PFSK-1 (cell line): ENCODE results near the gene RFFL.

ENCODE experiments used
- FOXP2 ChIP-seq: optimal IDR thresholded peaks from 2 replicates; pipeline ENCODE3; 2011; ENCODE audit warnings: borderline replicate concordance, control low read depth, inconsistent platforms; ENCODE audit not compliant: insufficient read depth; ENCODE audit errors: extremely low read length, extremely low read depth
- POLR2AphosphoS5 ChIP-seq: IDR thresholded peaks from 2 replicates; pipeline ENCODE4 v1.6.1; 2012; ENCODE audit warnings: low read depth, mild to moderate bottlenecking, control low read depth, low read length, moderate library complexity
- SIN3A ChIP-seq: IDR thresholded peaks from 2 replicates; pipeline ENCODE4 v1.6.1; 2012; ENCODE audit warnings: mild to moderate bottlenecking, low read length, moderate library complexity, borderline replicate concordance; ENCODE audit not compliant: insufficient read depth
- TAF1 ChIP-seq: IDR thresholded peaks from 2 replicates; pipeline ENCODE4 v1.6.1; 2012; ENCODE audit warnings: low read length, control low read depth, borderline replicate concordance; ENCODE audit not compliant: insufficient read depth
- TF ChIP-seq, protein P1 (sequence below), 2 experiments: IDR thresholded peaks; 2 replicates each; pipeline versions ENCODE4 v1.6.1 to v1.8.0; 2011 to 2012; ENCODE audit warnings: low read depth in 2 of 2, low read length in 2 of 2, control low read depth in 1 of 2, inconsistent platforms in 1 of 2, mild to moderate bottlenecking in 1 of 2, moderate library complexity in 1 of 2; ENCODE audit not compliant: insufficient read depth in 1 of 2

RFFL gene

GRCh38 chr17:35086164-35086563, 22.7 kb upstream of the RFFL start:
- TF ChIP-seq TAF1, result no peak
- TF ChIP-seq, protein P1, sequence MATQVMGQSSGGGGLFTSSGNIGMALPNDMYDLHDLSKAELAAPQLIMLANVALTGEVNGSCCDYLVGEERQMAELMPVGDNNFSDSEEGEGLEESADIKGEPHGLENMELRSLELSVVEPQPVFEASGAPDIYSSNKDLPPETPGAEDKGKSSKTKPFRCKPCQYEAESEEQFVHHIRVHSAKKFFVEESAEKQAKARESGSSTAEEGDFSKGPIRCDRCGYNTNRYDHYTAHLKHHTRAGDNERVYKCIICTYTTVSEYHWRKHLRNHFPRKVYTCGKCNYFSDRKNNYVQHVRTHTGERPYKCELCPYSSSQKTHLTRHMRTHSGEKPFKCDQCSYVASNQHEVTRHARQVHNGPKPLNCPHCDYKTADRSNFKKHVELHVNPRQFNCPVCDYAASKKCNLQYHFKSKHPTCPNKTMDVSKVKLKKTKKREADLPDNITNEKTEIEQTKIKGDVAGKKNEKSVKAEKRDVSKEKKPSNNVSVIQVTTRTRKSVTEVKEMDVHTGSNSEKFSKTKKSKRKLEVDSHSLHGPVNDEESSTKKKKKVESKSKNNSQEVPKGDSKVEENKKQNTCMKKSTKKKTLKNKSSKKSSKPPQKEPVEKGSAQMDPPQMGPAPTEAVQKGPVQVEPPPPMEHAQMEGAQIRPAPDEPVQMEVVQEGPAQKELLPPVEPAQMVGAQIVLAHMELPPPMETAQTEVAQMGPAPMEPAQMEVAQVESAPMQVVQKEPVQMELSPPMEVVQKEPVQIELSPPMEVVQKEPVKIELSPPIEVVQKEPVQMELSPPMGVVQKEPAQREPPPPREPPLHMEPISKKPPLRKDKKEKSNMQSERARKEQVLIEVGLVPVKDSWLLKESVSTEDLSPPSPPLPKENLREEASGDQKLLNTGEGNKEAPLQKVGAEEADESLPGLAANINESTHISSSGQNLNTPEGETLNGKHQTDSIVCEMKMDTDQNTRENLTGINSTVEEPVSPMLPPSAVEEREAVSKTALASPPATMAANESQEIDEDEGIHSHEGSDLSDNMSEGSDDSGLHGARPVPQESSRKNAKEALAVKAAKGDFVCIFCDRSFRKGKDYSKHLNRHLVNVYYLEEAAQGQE (IDR thresholded peaks at IDR 0.05; ENCODE audit: insufficient read depth in 1 of 2, low read depth in 2 of 2, low read length in 2 of 2), result no peak
- TF ChIP-seq POLR2AphosphoS5, result no peak
- TF ChIP-seq FOXP2, result no peak
- TF ChIP-seq SIN3A, result no peak

GRCh38 chr17:35084987-35085386, 21.5 kb upstream of the RFFL start:
- TF ChIP-seq TAF1 (no peak), POLR2AphosphoS5 (no peak)
- TF ChIP-seq, protein P1 (IDR thresholded peaks at IDR 0.05; ENCODE audit: insufficient read depth in 1 of 2, low read depth in 2 of 2, low read length in 2 of 2), result no peak

- TF ChIP-seq SIN3A (no peak), TAF1 (no peak)
- TF ChIP-seq, protein P1 (IDR thresholded peaks at IDR 0.05; ENCODE audit: insufficient read depth in 1 of 2, low read depth in 2 of 2, low read length in 2 of 2), result no peak
Observed at GRCh38 chr17:35083071-35083470, 19.6 kb upstream of the RFFL start.

DNA sequence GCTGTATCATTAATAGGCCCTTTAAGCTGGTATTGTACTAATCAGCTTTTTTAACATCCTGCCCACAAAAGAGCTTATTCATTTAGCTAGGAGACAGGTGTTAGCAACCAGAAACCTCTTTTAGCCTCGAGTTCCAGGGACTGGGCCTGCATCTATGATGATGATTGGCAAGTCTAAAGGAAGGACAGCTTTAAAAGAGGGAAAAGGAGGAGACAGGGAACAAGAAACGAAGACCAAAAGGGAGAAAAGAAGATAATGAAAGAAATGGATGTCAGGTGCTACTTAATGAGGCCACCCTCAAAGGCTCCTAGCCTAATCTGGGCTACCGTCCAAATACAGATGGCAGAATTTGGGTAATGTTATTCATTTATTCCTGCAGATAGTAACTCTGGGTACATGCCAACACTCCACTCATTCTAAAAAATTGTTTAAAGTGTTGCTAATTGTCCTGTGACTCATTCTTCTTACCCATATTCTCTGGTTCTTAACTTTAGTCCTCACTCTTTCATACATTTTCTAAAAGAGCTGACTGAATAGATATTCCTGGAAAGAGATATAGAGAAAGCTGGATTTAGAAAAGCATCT, 18.7 kb upstream of the RFFL start:
- TF ChIP-seq SIN3A, result no peak
- no peak for TF ChIP-seq TAF1
- TF ChIP-seq POLR2AphosphoS5, result no peak
- no peak for TF ChIP-seq FOXP2
- TF ChIP-seq, protein P1 (IDR thresholded peaks at IDR 0.05; ENCODE audit: insufficient read depth in 1 of 2, low read depth in 2 of 2, low read length in 2 of 2), result no peak

- TF ChIP-seq TAF1 (no peak), POLR2AphosphoS5 (no peak), SIN3A (no peak), FOXP2 (no peak)
- TF ChIP-seq, protein P1 (IDR thresholded peaks at IDR 0.05; ENCODE audit: insufficient read depth in 1 of 2, low read depth in 2 of 2, low read length in 2 of 2), result no peak
Observed at GRCh38 chr17:35081638-35082037, 18.1 kb upstream of the RFFL start.
